NCI-H1436 treated with DMSO at 0.1 percent for 48 hours (cell line): ENCODE data around the gene DGKB.

Experiments
- DNase-seq: peaks from one replicate; lab custom pipeline; 2025; lab: John Stamatoyannopoulos, UW

The DGKB gene

GRCh38 chr7:14760730-14761478, 141.6 kb downstream of the DGKB start:
- DNase-seq, result no peak

GRCh38 chr7:14759785-14760184, 142.8 kb downstream of the DGKB start:
- no peak for DNase-seq

- DNase-seq, result peak; percentile 73
Measured at GRCh38 chr7:14754631-14755030, 147.9 kb downstream of the DGKB start.

GRCh38 chr7:14752301-14752700, 150.2 kb downstream of the DGKB start:
- peak; percentile 50 for DNase-seq

- no peak for DNase-seq
Measured at GRCh38 chr7:14751461-14751860, 151.1 kb downstream of the DGKB start.

- no peak for DNase-seq
Measured at GRCh38 chr7:14748461-14748860, 154.1 kb downstream of the DGKB start.

GRCh38 chr7:14747701-14748100, 154.8 kb downstream of the DGKB start:
- no peak for DNase-seq

GRCh38 chr7:14745076-14745475, 157.5 kb downstream of the DGKB start:
- DNase-seq, result no peak

GRCh38 chr7:14740606-14741005, 161.9 kb downstream of the DGKB start:
- DNase-seq, result no peak

- DNase-seq, result no peak
Measured at GRCh38 chr7:14739841-14740185, 162.7 kb downstream of the DGKB start.

GRCh38 chr7:14739168-14739840, 163.2 kb downstream of the DGKB start:
- no peak for DNase-seq

- DNase-seq, result no peak
Measured at GRCh38 chr7:14738086-14738485, 164.5 kb downstream of the DGKB start.

- no peak for DNase-seq
Measured at GRCh38 chr7:14734839-14735321, 167.7 kb downstream of the DGKB start.

- no peak for DNase-seq
Measured at GRCh38 chr7:14720785-14721184, 181.8 kb downstream of the DGKB start.

- no peak for DNase-seq
Measured at GRCh38 chr7:14717816-14718215, 184.7 kb downstream of the DGKB start.

- DNase-seq, result no peak
Measured at GRCh38 chr7:14717169-14717568, 185.4 kb downstream of the DGKB start.

GRCh38 chr7:14714161-14714728, 188.3 kb downstream of the DGKB start:
- no peak for DNase-seq

- DNase-seq, result no peak
Measured at GRCh38 chr7:14698239-14698638, 204.3 kb downstream of the DGKB start.

- DNase-seq, result no peak
Measured at GRCh38 chr7:14697684-14698083, 204.9 kb downstream of the DGKB start.

- no peak for DNase-seq
Measured at GRCh38 chr7:14691597-14692203, 210.9 kb downstream of the DGKB start.

GRCh38 chr7:14691034-14691433, 211.5 kb downstream of the DGKB start:
- DNase-seq, result no peak

- DNase-seq, result no peak
Measured at GRCh38 chr7:14690486-14690885, 212.1 kb downstream of the DGKB start.

GRCh38 chr7:14690075-14690474, 212.5 kb downstream of the DGKB start:
- no peak for DNase-seq
